ENCODE measurements around the gene LSM3.

The LSM3 gene

DNA sequence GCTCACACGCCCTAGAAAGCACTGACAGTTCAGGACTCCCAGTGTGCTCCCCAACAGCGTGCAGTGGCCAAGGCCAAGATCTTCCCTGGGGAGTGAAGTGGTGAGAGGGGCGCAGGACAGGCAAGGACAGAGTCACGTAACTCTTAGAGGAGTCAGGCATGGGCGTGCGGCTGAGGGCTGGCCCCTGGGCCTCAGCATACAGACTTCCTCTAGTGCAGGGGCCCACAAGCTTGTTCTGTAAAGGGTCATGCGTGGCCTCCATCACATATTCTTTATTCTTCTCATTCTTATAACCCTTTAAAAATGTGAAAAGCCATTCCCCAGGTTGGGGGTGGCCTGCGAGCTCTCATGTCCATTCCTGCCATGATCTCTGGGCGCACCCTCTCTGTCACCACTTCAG is 28.5 kb upstream of the LSM3 start:
- ATAC-seq (no peak), DNase-seq (ENCODE audit: low spot score in 2 of 2) (no peak)
- no peak overlapping the region for H3K4me3 Mint-ChIP-seq
- no peaks in the 10 kb centered on the region for H3K9me3 Mint-ChIP-seq
- H3K36me3 Mint-ChIP-seq: peaks cover 66% of the 10 kb centered on the region
- H3K27ac Mint-ChIP-seq: peak overlapping the region; percentile 72
- peaks cover 24% of the 10 kb centered on the region for H3K4me1 Mint-ChIP-seq

DNA sequence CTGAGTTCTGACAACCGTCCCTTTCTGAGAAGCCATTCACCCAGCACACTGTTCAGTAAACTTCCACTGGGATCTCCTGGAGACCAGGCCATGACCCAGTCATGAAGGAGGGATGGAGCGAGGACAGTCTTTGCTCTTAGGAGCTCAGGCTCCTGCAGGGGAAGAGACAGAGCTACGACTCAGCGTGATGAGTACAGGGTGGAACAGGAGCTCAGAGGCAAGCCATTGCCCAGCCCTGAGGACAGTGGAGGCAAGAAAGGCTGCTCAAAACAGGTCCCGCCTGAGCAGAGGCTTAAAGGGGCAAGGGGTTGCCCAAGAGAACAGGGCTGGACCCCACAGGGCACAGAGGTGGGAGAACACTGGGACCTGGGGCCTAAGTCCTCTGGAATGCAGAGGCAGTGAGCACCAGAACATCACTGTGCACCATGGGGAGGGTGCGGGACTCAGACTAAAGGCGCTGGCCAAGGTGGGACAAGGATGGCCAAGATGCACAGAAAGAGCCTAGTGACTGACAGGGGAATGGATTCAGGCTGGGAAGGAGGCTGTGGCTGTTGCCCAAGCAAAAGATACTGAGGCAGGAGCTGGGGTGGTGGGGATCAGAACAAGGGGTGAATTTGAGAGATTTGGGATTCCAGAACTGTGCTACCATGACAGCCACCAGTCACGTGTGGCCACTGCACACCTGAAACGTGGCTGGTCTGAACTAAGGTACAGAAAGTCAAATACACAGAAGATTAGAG is 28.0 kb upstream of the LSM3 start:
- no peak for ATAC-seq
- H3K4me1 Mint-ChIP-seq: peaks cover 19% of the 10 kb centered on the region
- H3K27ac Mint-ChIP-seq: peak overlapping the region; percentile 72
- no peak overlapping the region for H3K4me3 Mint-ChIP-seq
- H3K9me3 Mint-ChIP-seq: no peaks in the 10 kb centered on the region
- no peak for DNase-seq (ENCODE audit: low spot score in 2 of 2)
- peaks cover 68% of the 10 kb centered on the region for H3K36me3 Mint-ChIP-seq

- Mint-ChIP-seq H3K9me3 (no peaks in the 10 kb centered on the region), H3K36me3 (peaks cover 77% of the 10 kb centered on the region), H3K4me1 (peaks cover 10% of the 10 kb centered on the region), H3K4me3 (no peak overlapping the region), H3K27ac (peak overlapping the region; percentile 72)
- DNase-seq (ENCODE audit: low spot score in 2 of 2) (no peak), ATAC-seq (no peak)
These were observed 27.0 kb upstream of the LSM3 start for GRCh38 chr3:14151471-14152083.

DNA sequence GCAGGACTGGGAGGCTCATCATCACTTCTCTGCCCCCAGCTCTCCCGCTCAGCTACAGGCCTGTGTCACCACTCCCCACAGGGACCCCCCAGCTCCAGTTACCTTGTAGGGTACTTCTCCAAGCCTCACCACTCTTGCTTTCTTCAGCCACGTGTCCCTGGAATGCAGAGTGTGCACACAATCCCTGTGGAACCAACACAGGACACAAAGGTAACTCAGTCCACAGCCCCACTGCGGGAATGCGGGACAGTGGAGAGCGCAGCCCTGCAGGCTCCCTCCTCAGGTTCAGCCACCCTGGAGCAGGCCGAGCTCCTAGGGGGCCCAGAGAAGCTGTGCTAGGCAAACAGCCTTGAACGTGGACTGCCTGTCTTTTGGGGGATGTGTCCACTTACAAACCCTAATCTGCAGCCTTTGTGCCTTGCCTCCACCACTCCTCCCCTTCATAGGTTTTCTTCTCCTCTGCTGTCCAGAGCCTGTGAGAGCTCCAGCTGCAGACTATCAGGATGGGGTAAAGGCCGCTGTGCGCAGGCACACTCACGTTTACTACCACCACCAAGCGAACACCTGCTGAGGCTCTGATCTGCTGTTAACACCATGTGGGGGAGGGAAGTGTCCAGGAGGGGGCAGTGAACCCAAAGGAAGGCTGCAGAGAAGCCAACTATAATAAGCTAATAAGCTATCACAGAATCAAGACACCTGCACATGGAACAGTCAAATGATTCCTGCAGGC is 26.2 kb upstream of the LSM3 start:
- ATAC-seq: no peak
- Mint-ChIP-seq H3K4me3 (no peak overlapping the region), H3K4me1 (peaks cover 9% of the 10 kb centered on the region), H3K9me3 (no peaks in the 10 kb centered on the region), H3K36me3 (peaks cover 81% of the 10 kb centered on the region), H3K27ac (peak overlapping the region; percentile 63)
- DNase-seq (ENCODE audit: low spot score in 2 of 2): no peak

DNA sequence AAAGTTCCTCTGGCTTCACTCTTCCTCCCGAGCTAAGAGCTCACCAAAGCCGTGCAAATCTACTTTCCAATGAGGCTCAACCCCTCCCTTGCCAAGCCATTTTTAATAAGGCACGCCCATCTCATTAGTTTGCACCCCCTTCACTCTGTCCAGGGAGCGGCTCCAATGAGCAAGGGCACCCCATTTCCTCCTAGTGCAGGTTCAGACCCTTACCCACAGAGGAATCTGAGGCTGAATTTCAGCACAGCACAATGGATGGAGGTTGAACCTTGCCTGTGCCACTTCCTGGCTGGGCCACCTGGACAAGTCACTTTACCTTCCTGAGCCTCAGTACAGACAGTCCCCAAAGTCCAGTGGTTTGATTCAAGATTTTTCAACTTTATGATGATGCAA is 25.7 kb upstream of the LSM3 start:
- no peak for DNase-seq (ENCODE audit: low spot score in 2 of 2)
- peaks cover 81% of the 10 kb centered on the region for H3K36me3 Mint-ChIP-seq
- H3K9me3 Mint-ChIP-seq: no peaks in the 10 kb centered on the region
- ATAC-seq: no peak
- H3K4me1 Mint-ChIP-seq: peaks cover 10% of the 10 kb centered on the region
- H3K4me3 Mint-ChIP-seq: no peak overlapping the region
- peak overlapping the region; percentile 63 for H3K27ac Mint-ChIP-seq

- Mint-ChIP-seq H3K9me3 (no peaks in the 10 kb centered on the region), H3K36me3 (peaks cover 81% of the 10 kb centered on the region), H3K27ac (peak overlapping the region; percentile 24), H3K4me3 (no peak overlapping the region), H3K4me1 (peaks cover 15% of the 10 kb centered on the region)
- ATAC-seq (no peak), DNase-seq (ENCODE audit: low spot score in 2 of 2) (no peak)
These were observed 25.0 kb upstream of the LSM3 start for GRCh38 chr3:14153663-14154062.

DNA sequence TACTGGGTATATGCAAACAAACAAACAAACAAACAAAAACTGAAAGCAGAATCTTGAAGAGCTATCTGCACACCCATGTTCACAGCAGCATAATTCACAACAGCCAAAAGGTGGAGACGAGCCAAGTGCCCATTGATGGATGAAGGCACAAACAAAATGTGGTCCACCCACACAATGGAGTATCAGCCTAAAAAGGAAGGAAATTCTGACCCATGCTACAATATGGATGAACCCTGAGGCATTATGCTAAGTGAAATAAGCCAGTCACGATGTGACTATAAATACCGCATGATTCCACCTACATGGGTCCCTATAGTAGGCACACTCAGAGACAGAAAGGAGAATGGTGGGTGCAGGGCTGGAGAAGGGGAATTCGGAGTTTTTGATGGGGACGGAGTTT is 24.3 kb upstream of the LSM3 start:
- Mint-ChIP-seq H3K36me3 (peaks cover 84% of the 10 kb centered on the region), H3K4me1 (peaks cover 15% of the 10 kb centered on the region), H3K4me3 (no peak overlapping the region), H3K27ac (peak overlapping the region; percentile 24), H3K9me3 (no peaks in the 10 kb centered on the region)
- no peak for ATAC-seq
- DNase-seq (ENCODE audit: low spot score in 2 of 2): no peak

GRCh38 chr3:14154895-14155440 is 23.6 kb upstream of the LSM3 start:
- Mint-ChIP-seq H3K9me3 (no peaks in the 10 kb centered on the region), H3K4me1 (peaks cover 15% of the 10 kb centered on the region), H3K36me3 (peaks cover 87% of the 10 kb centered on the region), H3K4me3 (no peak overlapping the region), H3K27ac (no peak overlapping the region)
- DNase-seq (ENCODE audit: low spot score in 2 of 2) (no peak), ATAC-seq (no peak)

DNA sequence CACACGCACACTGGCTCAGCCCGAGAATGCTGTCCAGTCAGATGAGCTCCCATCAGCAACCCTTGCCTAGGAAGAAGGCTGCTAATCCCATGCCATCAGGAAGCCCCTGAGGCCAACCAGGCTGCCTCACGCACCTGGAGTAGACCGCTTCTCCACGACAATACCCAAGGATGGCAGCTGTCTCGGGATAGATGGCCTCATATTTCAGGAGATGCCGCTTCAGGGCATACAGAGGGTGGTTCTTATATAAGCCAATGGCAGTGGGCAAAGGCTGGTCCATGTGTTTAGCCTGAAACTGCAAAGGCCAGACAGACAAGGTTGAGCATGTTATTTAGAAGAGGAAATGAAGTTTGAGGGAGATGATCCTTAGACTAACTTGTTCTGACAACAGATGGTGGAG is 22.4 kb upstream of the LSM3 start:
- peaks cover 90% of the 10 kb centered on the region for H3K36me3 Mint-ChIP-seq
- H3K4me1 Mint-ChIP-seq: peaks cover 15% of the 10 kb centered on the region
- no peak for DNase-seq (ENCODE audit: low spot score in 2 of 2)
- no peak overlapping the region for H3K4me3 Mint-ChIP-seq
- ATAC-seq: no peak
- no peak overlapping the region for H3K27ac Mint-ChIP-seq
- H3K9me3 Mint-ChIP-seq: no peaks in the 10 kb centered on the region

DNA sequence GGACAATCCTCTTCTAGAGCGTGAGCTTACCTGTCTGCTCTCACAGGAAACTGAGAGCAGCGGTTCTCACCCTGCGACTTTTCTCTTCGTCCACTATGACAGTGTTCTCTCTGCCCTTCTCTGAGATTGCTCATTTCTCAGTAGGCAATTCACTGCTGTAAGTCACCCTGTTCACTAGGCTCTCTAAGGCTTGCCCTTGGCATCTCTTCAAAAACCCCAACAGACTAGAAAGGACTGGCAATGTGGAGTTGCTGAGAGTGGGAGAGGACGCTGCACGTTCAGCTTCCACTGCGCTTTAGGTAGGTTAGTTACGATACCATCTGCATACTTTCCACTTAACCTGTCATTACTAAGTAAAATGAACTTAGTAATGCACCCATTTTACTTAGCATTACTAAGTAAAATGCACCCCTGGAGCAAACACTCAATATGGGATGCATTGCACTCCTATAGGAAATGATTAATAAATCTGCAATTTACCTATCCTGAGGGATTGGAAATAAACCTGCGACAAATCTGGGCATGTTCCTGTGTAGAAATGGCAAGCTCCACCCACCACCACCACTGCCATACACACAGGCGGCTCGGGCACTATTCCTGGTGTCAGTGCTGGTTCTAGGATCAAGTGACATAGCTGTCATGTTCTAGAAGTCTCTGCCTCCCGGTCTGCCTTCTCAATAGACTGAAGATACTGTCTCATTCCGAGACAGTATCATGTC is 21.6 kb upstream of the LSM3 start:
- peak overlapping the region; percentile 60 for H3K27ac Mint-ChIP-seq
- no peak overlapping the region for H3K4me3 Mint-ChIP-seq
- H3K4me1 Mint-ChIP-seq: peaks cover 15% of the 10 kb centered on the region
- no peak for ATAC-seq
- peaks cover 98% of the 10 kb centered on the region for H3K36me3 Mint-ChIP-seq
- peaks cover 4% of the 10 kb centered on the region for H3K9me3 Mint-ChIP-seq
- no peak for DNase-seq (ENCODE audit: low spot score in 2 of 2)

- peaks cover 15% of the 10 kb centered on the region for H3K4me1 Mint-ChIP-seq
These were observed 20.7 kb upstream of the LSM3 start for GRCh38 chr3:14157951-14158350.

DNA sequence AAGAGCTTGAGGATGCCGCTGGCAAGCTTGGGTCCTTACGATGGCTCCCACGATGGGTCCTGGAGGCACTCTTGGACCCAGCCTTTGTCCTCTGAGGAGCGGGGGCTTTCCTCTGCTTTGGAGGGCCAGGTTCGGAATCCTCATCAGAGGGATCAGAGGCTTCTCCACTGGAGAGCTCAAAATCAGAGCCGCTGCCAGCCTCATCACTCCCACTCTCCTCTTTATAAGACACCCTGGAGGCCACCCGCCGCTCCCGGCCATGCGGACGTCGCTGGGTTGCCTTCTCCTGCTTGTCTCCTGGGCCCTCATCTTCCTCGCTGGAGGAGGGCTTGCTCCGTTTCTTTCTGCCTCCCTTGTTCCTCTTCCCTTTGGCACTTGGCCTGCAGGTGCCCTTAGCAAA is 20.2 kb upstream of the LSM3 start:
- H3K36me3 Mint-ChIP-seq: peaks cover 100% of the 10 kb centered on the region

More at GRCh38 chr3:14157951-14158350, 20.7 kb upstream of the LSM3 start:
- Mint-ChIP-seq H3K9me3 (peaks cover 7% of the 10 kb centered on the region), H3K27ac (peak overlapping the region; percentile 65), H3K36me3 (peaks cover 98% of the 10 kb centered on the region), H3K4me3 (no peak overlapping the region)
- ATAC-seq (no peak), DNase-seq (ENCODE audit: low spot score in 2 of 2) (peak in 1 of 2 donors; percentile 40)

DNA sequence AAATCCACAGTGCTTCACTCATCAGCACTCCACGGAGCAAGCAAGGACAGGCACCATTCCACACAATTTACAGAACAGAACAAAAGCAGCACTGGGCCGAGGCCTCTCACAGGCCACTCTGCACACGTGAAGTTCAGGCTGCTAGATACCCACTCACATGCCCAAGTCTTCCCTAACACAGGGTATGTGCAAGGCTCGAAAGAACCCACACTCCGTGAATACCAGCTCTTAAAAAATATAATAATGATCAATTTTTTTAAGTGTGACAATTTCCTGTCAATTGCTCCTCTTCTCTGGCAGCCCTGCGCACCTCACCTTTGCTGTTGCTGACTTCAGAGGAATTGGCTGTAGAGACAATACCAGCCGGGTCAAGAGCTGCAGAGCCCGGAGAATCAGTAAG is 19.2 kb upstream of the LSM3 start:
- Mint-ChIP-seq H3K4me1 (peaks cover 6% of the 10 kb centered on the region), H3K27ac (no peak overlapping the region), H3K4me3 (no peak overlapping the region), H3K36me3 (peaks cover 100% of the 10 kb centered on the region), H3K9me3 (peaks cover 7% of the 10 kb centered on the region)
- DNase-seq (ENCODE audit: low spot score in 2 of 2) (no peak), ATAC-seq (no peak)

More for the DNA sequence above, 20.2 kb upstream of the LSM3 start:
- H3K9me3 Mint-ChIP-seq: peaks cover 7% of the 10 kb centered on the region
- peaks cover 15% of the 10 kb centered on the region for H3K4me1 Mint-ChIP-seq
- DNase-seq (ENCODE audit: low spot score in 2 of 2): peak in 1 of 2 donors; percentile 26
- ATAC-seq: no peak
- H3K4me3 Mint-ChIP-seq: no peak overlapping the region
- H3K27ac Mint-ChIP-seq: peak overlapping the region; percentile 65

GRCh38 chr3:14161282-14161681 is 17.3 kb upstream of the LSM3 start:
- Mint-ChIP-seq H3K4me3 (no peak overlapping the region), H3K4me1 (peaks cover 10% of the 10 kb centered on the region), H3K9me3 (peaks cover 7% of the 10 kb centered on the region), H3K36me3 (peaks cover 100% of the 10 kb centered on the region), H3K27ac (no peak overlapping the region)
- ATAC-seq: no peak
- no peak for DNase-seq (ENCODE audit: low spot score in 2 of 2)

- no peak overlapping the region for H3K4me3 Mint-ChIP-seq
- no peak overlapping the region for H3K27ac Mint-ChIP-seq
- peaks cover 100% of the 10 kb centered on the region for H3K36me3 Mint-ChIP-seq
- peaks cover 7% of the 10 kb centered on the region for H3K9me3 Mint-ChIP-seq
- ATAC-seq (no peak), DNase-seq (ENCODE audit: low spot score in 2 of 2) (no peak)
- H3K4me1 Mint-ChIP-seq: peaks cover 15% of the 10 kb centered on the region
These were observed 16.4 kb upstream of the LSM3 start for GRCh38 chr3:14162178-14162577.
